Tongue (tissue), 2 donors: Measurements from ENCODE around the gene GCKR. TPM values are rescaled to one million over a fixed set of nuclear protein-coding genes. Genes with fewer than 3 reads are reported as not detected.

Experiments used
- DNase-seq: peaks from one replicate; pipeline ENCODE4 v3.0.0-alpha.2; 2015
- total RNA-seq: library from RNA; depleted of rRNA; stranded (reverse); fragments of >200 nt; gene quantifications from one replicate; pipeline ENCODE4 v1.2.3, GENCODE V29; 2014

The GCKR gene, protein sequence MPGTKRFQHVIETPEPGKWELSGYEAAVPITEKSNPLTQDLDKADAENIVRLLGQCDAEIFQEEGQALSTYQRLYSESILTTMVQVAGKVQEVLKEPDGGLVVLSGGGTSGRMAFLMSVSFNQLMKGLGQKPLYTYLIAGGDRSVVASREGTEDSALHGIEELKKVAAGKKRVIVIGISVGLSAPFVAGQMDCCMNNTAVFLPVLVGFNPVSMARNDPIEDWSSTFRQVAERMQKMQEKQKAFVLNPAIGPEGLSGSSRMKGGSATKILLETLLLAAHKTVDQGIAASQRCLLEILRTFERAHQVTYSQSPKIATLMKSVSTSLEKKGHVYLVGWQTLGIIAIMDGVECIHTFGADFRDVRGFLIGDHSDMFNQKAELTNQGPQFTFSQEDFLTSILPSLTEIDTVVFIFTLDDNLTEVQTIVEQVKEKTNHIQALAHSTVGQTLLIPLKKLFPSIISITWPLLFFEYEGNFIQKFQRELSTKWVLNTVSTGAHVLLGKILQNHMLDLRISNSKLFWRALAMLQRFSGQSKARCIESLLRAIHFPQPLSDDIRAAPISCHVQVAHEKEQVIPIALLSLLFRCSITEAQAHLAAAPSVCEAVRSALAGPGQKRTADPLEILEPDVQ
- total RNA-seq = not detected

DNA sequence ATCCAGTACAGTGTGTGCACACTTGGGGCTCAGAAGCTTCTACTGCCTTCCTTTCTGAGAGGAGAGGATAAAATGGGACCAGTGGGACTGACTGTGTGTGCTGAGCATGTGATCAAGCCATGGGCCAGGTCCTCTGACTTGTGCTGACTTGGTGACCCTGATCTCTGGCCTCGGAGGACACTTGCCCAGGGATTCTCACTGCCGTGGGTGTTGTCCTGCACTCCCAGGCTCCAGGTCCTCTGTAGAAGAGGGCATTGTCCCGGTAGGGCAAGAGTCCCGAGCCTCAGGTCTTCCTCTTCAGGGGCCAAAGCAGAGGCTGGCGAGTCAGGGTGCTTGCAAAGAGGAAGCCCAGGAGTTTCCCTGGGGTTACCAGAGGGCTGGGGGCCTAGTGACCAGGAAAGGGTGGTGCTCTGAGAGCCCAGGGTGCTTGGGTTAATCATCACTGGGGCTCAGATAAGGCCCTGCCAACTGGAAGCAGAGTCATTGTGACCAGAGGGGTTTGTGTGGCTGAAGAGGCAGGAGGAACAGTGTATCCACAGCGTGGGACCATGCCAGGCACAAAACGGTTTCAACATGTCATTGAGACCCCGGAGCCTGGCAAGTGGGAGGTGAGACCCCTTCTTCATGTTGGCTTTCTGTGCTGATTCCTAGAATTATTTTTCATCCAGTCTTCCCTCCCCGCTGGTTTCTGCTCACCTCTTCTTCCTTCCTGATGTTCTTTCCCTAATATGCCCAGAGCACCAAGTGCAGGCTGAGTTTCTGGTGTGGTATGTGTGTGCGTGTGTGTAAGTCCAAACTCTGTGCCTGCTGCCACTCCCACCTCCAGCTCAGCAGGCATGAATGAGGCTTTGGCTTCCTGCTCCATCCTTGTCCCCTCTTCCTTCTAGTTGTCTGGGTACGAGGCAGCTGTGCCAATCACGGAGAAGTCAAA, at the start of gene GCKR:
Gene GCKR, plus strand, starts transcription at position 483 of the 931 bp plus-strand sequence. Its CDS starts 66 bp downstream, at position 549.
- no peak for DNase-seq

DNA sequence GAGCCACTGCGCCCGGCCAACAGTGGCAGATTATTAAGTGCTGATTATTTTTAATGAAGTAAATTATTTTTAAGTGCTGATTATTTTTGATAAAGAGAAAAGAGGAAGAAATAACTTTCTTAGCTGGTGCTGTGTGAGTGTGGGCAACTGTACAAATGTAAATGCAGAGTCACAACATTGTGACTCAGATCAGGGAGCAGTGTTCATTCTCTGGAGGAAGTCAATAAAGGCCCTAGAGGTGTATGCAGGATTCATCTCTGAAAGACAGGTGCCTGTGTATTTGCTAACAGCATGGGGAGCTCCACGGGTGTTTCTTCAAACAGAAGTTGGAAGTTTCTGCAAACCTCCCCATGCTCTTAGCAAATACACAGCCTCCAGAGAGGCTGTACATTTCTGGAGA, 48.3 kb upstream of the GCKR start:
- DNase-seq = no peak

DNA sequence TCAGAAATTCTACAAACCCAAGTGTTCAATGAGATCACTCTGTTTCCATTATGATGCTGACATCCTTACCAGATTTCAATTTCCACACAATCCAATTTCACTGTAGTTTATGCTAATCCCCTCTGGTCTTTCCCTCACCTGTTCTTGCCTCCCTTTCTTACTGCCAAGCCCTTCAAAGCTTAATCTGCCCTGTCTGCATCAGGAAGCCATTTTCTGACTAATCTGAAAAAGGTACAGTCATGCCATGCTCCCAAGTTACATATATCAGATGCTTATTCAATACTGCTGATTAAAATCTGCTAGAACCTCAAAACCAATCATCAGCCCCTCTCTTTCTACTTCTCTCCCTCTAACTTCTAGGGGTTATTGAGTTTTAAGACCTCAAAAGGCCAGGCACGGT, 45.5 kb upstream of the GCKR start:
- no peak for DNase-seq

DNA sequence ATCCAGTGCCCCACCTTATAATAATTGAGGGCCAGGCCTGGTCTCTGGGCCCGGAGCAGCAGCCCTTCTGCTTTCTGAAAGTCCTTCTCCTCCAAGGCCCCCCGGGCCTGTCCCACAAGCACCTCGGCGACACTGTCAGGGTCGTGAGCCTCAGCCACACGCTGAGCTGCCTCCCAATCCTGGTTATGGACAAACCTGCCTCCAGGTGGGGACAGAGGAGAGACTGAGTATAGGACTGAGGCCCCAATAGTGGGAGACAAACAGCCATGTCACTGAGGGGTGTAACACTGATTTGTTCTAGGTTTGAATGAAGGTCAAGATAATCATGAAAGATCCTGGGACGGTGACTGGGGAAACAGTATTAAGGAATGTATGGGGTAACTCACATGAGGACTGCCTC, 42.7 kb upstream of the GCKR start:
- DNase-seq = no peak

DNA sequence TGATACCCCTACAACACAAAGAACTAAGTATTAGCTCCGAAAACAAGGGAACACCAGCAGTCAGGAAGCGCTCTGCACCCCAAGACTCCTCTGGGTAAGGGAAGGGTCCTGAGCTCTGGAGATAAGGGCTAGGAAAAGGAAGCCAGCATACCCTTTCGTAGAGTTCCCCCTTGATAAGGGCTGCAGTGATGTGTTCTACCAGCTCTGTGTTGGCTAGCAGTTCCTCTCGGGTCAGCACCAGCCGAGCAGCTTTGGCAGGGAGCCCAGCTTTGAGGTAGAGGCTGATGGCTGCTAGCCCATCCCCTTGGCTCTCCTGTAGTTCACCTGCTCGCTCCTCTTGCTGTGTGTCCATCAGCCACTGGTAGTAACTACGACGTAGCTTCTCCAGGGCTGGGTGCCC, 35.5 kb upstream of the GCKR start:
- no peak for DNase-seq

DNA sequence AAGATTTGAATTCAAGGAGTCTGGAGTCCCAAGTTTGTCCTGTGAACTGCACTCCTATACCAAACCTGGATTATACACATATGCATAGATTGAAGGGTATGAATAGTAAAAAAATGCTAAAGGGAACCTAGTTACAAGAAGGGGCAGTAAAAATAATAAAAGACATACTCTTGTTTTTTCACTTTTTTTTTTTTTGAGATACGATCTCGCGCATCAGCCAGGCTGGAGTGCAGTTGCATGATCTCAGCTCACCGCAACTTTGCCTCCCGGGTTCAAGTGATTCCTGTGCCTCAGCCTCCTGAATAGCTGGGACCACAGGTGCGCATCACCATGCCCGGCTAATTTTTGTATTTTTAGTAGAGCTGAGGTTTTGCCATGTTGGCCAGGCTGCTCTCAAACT, 32.2 kb upstream of the GCKR start:
- no peak for DNase-seq

DNA sequence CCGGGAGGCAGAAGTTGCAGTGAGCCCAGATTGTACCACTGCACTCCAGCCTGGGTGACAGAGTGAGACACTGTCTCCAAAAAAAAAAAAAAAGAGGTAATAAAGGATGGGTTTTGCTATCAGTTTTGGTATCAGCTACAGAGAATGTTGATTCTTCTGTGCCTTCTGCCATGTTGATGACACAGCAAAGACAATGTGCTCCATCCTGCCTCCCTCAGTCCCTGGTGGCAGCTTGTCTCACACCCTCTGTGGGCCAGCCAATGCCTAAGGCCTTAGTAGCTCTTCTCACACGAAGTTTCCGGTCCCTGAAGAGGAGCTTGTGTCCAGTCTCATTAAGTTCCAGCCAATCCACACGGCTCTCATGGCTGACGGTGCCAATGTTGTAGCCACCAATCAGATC, 24.7 kb upstream of the GCKR start:
- DNase-seq = no peak

DNA sequence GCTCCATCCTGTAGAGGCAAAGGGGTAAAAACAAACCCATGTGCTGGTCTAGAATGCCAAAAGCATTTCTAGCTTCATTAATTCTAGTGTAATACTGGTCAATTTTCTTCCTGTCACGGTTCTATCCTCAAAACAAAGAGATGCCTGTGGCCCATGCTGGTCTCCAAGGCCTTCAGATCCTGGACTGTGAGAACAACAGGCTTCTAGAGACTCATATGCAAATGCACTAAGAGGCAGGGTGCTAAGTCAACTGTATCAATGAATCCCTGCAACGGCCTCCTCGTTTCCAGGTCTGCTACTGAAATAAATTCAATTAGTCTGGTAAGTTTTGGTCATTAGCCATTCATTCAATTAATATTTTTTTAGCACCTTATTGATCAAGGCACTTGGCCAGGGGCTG, 11.1 kb upstream of the GCKR start:
- no peak for DNase-seq

DNA sequence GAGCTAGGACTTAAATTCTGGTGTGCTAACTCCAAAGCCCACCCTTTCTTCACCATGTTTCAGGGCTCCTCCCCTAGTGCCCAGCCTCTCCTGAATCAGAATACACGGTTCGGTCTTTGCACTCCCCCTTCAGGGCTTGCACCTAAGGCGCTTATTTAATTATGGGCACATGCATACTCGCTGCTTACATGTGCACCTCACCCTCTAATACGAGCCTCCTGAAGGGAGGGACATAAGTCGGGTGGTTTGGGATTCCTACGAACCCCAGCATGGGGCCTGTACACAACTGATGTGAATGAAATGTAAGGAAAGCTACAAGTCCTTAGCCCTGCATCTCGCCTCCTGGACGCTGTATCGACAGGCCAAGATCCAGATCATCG, 7.5 kb upstream of the GCKR start:
- DNase-seq = peak; percentile 43

DNA sequence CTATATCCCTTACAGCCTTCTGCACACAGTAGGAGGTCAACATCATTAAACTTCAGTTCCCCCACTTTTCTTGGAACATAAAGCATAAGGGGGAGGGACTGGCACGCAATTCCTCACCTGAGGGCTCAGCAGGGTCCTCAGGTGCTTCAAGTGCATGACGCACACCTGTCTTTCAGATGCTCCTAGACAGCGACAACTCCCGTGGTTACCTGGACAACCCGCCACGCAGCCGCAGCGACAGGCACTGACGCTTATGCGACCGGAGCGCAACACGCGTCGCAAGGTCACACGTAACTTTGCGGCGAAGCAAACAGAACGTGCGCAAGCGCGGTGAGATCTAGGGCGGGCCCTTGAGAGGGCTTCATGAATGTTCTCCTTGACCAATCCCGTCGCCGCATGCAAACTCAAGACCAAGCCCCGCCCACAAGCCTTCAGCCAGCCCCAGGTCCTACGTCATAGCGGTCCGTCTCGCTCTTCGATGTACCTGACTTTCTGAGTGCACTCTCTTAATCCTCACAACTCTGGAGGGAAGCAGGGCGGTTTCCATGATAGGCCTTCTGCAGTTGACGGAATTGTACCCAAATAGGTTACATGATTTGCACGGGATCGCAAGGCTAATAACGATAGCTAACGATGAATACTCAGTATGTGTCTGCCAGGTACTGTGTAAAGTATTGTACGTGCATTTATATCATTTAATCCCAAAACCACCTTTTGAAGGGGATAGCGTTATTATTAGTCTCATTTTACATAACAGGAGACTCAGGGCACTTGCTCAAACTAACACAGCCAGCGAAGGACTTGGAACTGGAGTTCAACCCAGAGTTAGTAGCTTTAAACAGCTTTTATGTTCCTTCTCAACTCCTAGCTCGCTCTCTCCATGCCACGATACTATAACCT, 6.9 kb upstream of the GCKR start, which contains the start of gene IFT172:
Gene IFT172, minus strand, starts transcription at position 246 of the 900 bp plus-strand sequence. Its CDS starts 90 bp downstream, at position 156.
- DNase-seq = peak; percentile 99

DNA sequence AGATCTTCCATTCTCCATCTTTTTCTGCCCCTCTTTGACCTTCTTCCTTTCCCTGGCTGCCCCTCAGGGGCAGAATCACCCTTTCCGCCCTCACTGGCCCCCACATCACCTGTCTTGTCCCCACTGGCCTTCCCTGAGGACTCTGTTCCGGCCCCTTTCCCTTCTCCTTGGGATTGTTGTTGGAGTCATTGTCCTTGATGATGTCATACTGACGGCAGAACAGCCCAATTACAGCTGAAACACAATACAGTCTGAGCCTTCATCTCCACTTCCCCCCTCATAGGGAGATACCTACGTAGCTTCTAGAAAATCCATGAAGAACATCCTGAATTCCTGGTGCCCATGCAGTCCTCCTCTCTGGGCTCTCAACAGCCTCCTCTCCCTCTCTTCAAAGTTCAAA, 4.1 kb upstream of the GCKR start:
- no peak for DNase-seq

DNA sequence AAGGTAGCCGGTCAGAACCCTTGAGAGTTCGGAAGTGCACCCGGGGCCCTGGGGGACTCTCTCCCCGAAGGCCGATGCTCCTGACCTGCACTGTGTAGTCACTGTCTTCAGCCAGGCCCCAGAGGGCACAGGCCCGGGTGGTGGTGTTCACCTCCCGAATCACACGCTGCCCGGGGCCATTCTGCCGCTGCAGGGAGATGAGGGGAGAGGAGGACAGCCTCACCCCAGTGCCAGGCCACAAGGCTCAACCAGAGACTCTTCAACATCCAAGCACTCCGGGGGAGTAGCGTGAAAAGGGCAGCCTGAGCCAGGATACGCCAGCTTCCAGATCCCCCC, 2.7 kb upstream of the GCKR start:
- no peak for DNase-seq

DNA sequence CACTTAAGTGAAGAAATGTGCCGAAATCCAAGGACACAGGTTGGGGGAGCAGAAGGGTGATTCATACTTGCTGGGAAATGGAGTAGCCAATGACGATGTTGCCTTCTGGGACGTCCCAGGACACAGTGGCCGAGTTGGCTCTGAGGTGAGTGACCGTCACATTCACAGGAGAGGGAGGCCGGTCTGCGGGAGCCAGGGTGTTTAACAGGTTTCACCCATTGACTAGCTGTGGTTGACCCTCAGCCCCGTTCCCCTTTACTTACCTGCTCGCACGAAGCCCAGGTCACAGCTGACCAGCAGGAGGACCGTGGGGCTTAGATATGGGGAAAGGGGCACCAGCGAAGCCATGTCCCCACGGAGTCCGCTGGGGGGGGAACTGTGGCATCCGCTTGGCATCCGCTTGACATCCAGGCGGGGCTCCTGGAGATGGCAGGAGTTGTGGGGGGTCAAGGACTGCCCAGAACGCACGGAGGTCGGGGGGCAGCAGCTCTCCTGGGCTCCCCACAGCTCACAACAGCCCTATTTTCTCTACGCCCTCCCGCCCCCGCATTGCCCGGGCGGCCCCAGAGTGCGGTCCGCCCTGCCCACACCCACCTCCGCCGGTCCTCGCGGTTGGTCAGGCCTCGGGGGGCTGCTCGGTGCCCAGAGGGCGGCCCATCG, 2.2 kb upstream of the GCKR start:
- DNase-seq = no peak

DNA sequence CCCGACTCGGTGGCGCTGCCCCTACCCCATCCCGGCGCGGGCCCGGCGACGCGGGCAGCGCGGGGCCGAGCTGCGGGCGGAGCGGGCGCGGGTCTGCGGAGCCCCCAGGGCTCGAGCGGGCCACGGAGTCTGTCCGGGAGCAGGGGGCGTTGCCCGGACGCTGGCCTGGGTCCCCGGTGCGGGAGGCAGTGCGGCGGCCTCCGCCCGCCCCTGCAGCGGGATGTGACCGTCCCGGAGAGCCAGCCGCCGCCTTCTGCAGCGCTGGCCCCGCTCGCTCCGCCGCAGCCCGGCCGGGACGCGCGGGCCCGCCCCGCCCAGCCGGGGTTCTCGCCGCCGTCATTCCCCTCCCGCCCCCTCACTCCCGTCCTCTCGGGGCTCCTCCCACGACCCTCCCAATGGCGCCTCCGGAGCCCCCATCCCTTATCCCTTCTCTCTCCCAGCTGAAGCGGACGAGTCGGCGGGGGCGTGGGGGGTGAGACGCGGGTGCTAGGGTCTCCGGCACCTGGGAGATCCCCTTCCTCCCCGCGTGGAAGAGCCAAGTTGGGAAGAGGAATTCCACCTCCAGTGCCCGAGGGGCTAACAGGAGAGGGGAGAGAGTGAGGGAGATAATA, 1.6 kb upstream of the GCKR start, which contains the start of gene FNDC4:
Gene FNDC4, minus strand, starts transcription at position 257 of the 611 bp plus-strand sequence. CDS start 521 bp downstream, outside the sequence.
- peak; percentile 54 for DNase-seq

DNA sequence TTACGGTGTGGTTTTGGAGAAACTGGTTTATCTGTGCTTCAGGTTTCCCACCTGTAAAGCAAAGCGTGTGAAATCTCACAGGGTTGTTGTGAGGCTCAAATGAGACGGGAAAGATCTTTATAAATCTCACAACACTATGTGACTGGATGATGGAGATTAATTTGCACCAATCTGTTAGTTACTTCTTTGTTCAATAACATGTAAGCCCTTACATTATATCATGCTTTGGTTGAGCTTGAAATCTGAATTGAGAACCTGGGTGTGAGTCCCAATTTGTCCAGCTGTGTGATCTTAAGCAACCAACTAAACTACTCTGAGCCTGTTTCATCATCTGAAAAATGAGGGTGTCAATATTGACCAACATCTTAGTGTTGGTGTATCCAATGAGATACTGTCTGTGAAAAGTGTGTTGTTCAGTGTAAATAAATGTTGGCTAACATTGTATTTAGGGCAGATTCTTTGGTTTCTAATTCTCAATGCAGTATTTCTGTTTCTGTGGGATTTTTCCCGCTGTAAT, 741 bp upstream of the GCKR start:
- DNase-seq = no peak

DNA sequence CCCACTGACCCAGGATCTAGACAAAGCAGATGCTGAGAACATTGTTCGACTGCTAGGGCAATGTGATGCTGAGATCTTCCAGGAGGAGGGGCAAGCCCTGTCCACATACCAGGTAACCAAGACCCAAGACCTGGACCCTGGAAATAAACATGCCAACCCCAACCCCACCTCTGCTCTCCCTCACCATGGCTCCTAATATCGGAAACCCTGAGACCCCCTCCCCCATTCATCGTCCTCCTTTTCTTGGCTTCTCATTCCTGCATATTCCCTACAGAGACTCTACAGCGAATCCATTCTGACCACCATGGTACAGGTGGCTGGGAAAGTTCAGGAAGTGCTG, 619 bp downstream of the GCKR start:
- DNase-seq = no peak

DNA sequence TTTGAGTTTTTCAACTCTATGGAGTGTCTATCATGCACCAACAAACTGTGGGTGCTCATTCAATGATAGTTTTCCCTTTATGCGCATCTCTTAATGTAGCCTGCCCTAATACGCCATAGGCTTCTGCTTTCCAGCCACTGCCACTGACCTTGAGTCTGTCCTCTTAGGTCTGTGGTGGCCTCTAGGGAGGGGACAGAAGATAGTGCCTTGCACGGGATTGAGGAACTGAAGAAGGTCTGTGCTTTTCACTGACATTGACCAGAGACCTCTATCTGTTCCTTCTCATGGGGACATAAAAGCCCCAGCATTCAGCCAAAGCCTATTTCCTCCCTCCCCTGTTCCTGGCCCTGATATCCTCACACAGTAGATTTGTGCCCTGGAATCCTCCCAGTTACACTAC, 2.3 kb downstream of the GCKR start:
- DNase-seq = no peak

DNA sequence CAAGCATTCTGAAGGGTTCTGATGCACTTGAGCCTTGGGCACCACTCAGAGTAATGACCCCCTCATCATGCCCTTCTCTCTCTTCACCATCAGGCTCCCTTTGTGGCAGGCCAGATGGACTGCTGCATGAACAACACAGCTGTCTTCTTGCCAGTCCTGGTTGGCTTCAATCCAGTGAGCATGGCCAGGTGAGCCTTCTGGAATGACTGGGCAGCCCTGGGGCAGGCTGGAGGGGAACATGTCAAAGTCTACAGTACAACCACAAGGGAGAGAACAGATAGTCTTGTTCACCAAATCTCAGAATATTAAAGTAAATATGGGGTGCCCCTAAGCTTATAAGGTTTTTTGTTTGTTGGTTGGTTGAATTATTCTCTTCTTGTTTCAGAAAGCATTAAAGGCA, 4.4 kb downstream of the GCKR start:
- DNase-seq = no peak

DNA sequence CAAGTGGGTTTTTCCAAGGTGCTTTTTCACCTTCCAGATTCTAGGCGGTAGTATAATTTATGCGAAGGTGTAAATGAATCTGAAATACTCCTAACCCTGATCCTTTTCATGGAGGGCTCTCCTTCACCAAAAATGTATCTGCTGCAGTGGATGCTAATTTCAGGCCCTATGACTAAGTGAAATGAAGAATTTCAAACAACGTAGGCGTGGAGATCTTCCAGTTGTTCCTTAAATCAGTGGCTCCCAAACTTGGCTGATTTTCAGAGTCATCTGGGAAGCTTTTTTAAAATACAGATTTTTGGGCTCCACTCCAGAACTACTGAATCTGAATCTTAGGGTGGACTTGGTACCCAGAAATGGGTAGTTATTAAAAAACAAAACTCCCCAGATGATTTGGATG, 5.5 kb downstream of the GCKR start:
- DNase-seq = no peak

DNA sequence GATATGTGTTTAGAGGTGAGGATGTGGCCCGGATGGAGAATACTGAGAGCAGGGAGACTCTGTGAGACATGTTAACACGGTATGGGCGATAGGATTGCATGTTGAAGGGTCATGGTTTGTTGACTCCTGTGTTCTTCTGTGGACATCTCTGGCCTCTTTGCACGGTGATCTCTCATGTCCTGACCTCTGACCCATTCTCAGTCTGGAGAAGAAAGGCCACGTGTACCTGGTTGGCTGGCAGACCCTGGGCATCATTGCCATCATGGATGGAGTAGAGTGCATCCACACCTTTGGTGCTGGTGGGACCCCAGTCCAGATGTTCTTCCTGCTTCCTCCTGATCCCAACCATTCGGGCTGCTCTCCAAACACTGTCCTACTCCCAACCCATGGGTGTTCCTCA, 9.9 kb downstream of the GCKR start:
- no peak for DNase-seq

DNA sequence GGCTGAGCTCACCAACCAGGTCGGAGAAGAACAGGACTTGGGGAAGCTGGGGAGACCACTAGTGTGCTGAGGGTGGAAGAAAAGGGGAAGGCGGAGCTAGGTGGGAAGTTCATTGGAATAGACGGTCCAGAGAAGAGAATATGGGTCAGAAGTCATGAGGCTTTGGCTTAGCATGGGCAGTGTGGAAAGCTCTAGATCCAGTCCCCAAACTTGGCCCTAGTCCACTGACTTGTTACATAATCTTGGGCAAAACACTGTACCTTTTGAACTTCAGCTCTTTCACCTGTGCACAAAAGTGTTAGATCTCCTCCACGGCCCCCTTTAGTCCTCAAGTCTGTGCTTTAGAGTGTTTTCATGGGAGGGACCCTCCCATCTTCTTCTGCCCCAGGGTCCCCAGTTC, 10.7 kb downstream of the GCKR start:
- no peak for DNase-seq
